Peyer's patch (tissue), 4 donors: ENCODE results near the gene HOXA4. TPM values are rescaled to one million over a fixed set of nuclear protein-coding genes. Genes with fewer than 3 reads are reported as not detected.
A peak's percentile ranks its signal among the peaks of the same experiment; 100 is the strongest.

Source experiments
- DNase-seq, 3 donors: peaks; one replicate each; pipeline ENCODE4 v3.0.0-alpha.2; 2017 to 2019
- H3K27ac ChIP-seq, 4 donors: fragments of 200-600 bp; sonication (generic); one replicate each; pipeline ENCODE4 v1.5.1; 2016 to 2019
- H3K27me3 ChIP-seq, 2 donors: fragments of 200-600 bp; sonication (generic); one replicate each; pipeline ENCODE4 v1.5.1; 2019
- H3K36me3 ChIP-seq, 3 donors: fragments of 200-600 bp; sonication (generic); one replicate each; pipeline ENCODE4 v1.5.1; 2016 to 2019
- H3K4me1 ChIP-seq, 4 donors: fragments of 200-600 bp; sonication (generic); one replicate each; pipeline ENCODE4 v1.5.1; 2016 to 2019
- H3K4me3 ChIP-seq, 4 donors: fragments of 200-600 bp; sonication (generic); 1 replicate in 3 of 4; 2 replicates in 1 of 4; pipeline ENCODE4 v1.5.1; 2016 to 2019; ENCODE audit warnings: mild to moderate bottlenecking in 1 of 4
- H3K9me3 ChIP-seq, 4 donors: fragments of 200-600 bp; sonication (generic); one replicate each; pipeline ENCODE4 v1.5.1; 2016 to 2019; ENCODE audit warnings: mild to moderate bottlenecking in 1 of 4
- POLR2A ChIP-seq, 2 donors: fragments of 450-650 bp; IDR thresholded peaks; one replicate each; pipeline ENCODE4 v1.5.1; 2017; ENCODE audit warnings: antibody characterized with exemption in 2 of 2, mild to moderate bottlenecking in 2 of 2, moderate library complexity in 2 of 2
- total RNA-seq, 4 donors: library from RNA; depleted of rRNA; stranded (reverse); fragments of >200 nt; gene quantifications; one replicate each; pipeline ENCODE4 v1.1.0, GENCODE V29; 2016
- TF ChIP-seq, protein P1 (sequence below), 6 experiments: fragments of 450-650 bp in 4 of 6; fragments of 200-600 bp in 2 of 6; sonication (generic) in 1 of 6; IDR thresholded peaks; one replicate each; pipeline ENCODE4 v1.5.1; 2017 to 2019; ENCODE audit warnings: antibody characterized with exemption in 6 of 6, mild to moderate bottlenecking in 3 of 6, moderate library complexity in 1 of 6

HOXA4 gene
- total RNA-seq, 4 donors from 2014 or later, result 2.6 to 11.5 (median 5.9) TPM

DNA sequence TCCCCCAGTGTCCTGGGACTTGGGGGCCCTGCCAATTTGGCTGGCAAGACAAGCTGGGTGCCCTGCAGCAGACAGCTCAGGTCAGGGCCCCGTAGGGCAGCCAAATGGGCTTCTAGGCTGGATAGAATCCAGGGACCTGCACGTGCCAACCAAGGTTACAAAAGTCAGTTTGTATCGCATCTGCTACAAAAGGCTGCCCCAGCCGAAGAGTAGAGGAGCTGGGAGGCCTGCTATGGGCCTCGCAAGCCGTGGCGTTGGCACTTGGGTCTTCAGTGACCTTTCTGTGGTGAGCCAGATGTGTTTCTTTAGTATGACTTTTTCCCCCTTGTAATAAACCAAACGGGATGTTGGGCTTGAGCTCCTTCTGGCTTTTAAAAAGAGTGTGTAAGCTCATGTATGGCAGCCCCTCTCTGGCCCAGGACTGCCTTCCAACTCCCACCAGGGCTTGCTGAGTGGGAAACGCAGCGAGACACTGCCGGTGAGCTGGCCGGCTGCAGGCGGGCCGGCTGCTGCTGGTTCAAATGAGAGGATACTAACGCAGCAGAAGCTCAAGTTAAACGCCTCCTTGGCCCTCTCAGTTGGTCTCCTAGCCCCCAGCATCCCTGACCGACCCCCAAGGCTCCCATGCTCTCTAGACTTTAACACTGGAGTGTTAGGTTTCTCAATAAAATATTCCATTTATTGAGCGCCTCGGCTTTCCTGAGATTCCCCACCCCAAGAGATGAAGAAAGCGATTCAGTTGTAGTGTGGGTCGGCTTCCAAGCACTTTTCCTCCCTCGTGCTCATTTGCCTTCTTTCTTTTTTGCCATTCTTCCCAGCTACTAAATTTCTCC, 46.6 kb upstream of the HOXA4 start:
- H3K27ac ChIP-seq, result peak overlapping the region in 2 of 4 donors; percentile 44 to 88
- H3K4me3 ChIP-seq, result peak overlapping the region in 2 of 4 donors; percentile 33 to 38
- no peaks in the 10 kb centered on the region for H3K9me3 ChIP-seq
- H3K27me3 ChIP-seq, result peaks cover 0 to 12% of the 10 kb centered on the region in 2 donors
- TF ChIP-seq, protein P1, sequence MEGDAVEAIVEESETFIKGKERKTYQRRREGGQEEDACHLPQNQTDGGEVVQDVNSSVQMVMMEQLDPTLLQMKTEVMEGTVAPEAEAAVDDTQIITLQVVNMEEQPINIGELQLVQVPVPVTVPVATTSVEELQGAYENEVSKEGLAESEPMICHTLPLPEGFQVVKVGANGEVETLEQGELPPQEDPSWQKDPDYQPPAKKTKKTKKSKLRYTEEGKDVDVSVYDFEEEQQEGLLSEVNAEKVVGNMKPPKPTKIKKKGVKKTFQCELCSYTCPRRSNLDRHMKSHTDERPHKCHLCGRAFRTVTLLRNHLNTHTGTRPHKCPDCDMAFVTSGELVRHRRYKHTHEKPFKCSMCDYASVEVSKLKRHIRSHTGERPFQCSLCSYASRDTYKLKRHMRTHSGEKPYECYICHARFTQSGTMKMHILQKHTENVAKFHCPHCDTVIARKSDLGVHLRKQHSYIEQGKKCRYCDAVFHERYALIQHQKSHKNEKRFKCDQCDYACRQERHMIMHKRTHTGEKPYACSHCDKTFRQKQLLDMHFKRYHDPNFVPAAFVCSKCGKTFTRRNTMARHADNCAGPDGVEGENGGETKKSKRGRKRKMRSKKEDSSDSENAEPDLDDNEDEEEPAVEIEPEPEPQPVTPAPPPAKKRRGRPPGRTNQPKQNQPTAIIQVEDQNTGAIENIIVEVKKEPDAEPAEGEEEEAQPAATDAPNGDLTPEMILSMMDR (IDR thresholded peaks at IDR 0.05), result no peak
- TF ChIP-seq POLR2A (IDR thresholded peaks at IDR 0.05), result no peak
- H3K4me1 ChIP-seq, result peaks cover 0 to 24% (median 11%) of the 10 kb centered on the region in 4 donors
- no peaks in the 10 kb centered on the region for H3K36me3 ChIP-seq
- DNase-seq, result peak in 2 of 3 donors; percentile 50 to 61

- Histone ChIP-seq H3K27ac (peak overlapping the region in 2 of 4 donors; percentile 85 to 88), H3K27me3 (peaks cover 0 to 12% of the 10 kb centered on the region in 2 donors), H3K4me1 (peaks cover 0 to 24% (median 11%) of the 10 kb centered on the region in 4 donors), H3K4me3 (peak overlapping the region in 1 of 4 donors; percentile 34), H3K36me3 (no peaks in the 10 kb centered on the region), H3K9me3 (no peaks in the 10 kb centered on the region)
- no peak for DNase-seq
- TF ChIP-seq, protein P1 (IDR thresholded peaks at IDR 0.05), result no peak
- TF ChIP-seq POLR2A (IDR thresholded peaks at IDR 0.05), result no peak
Observed at GRCh38 chr7:27176524-27176845, 45.9 kb upstream of the HOXA4 start.

GRCh38 chr7:27175626-27176523, 45.3 kb upstream of the HOXA4 start:
- peaks cover 0 to 12% of the 10 kb centered on the region in 2 donors for H3K27me3 ChIP-seq
- peak in 2 of 3 donors; percentile 47 to 68 for DNase-seq
- no peaks in the 10 kb centered on the region for H3K9me3 ChIP-seq
- peak overlapping the region in 3 of 4 donors; percentile 38 to 88 (median 85) for H3K27ac ChIP-seq
- peak overlapping the region in 2 of 4 donors; percentile 34 to 84 for H3K4me3 ChIP-seq
- TF ChIP-seq, protein P1 (IDR thresholded peaks at IDR 0.05), result no peak
- no peak for TF ChIP-seq POLR2A (IDR thresholded peaks at IDR 0.05)
- no peaks in the 10 kb centered on the region for H3K36me3 ChIP-seq
- H3K4me1 ChIP-seq, result peaks cover 0 to 24% (median 11%) of the 10 kb centered on the region in 4 donors

DNA sequence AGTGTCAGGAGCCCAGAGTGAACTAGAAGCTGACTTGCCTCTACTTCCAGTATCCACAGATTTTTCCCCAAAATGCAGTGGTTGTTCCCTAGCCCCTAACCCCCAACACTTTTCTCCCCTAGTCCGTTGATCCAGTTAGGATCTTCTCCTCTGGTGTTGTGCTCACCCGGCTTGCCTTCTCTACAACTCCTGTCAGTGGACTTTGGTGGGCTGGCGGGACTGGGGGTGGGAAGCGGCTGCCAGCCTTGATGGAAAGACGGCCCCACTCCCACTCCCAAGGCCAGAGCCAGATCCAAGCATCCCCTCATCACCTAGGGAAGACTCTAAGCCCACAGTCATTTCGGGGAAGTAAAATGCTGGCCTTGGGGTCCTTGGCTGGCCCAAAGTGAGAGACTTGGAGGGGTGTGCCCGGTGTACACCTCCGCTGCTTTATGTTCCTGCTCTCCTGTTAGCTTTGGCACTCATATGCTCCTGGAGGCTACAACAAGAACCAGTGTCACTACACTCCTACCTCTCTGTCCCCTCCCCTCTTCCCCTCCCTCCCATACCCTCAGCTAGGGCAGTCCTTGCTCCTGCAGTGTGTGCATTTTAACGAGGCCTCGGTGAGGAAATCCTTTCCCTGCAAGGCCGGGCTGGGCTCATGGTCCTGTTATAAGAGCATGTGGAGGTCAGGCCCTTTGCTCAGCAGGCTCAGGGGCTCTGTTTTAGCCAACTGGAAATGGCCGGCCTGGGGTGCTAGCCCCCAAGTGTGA, 44.5 kb upstream of the HOXA4 start:
- TF ChIP-seq POLR2A (IDR thresholded peaks at IDR 0.05), result peak; percentile 49 to 71
- TF ChIP-seq, protein P1 (IDR thresholded peaks at IDR 0.05), result no peak
- H3K36me3 ChIP-seq, result no peaks in the 10 kb centered on the region
- peaks cover 0 to 22% (median 11%) of the 10 kb centered on the region in 4 donors for H3K4me1 ChIP-seq
- H3K27me3 ChIP-seq, result peaks cover 0 to 13% of the 10 kb centered on the region in 2 donors
- DNase-seq, result peak in 1 of 3 donors; percentile 71
- H3K27ac ChIP-seq, result peak overlapping the region in 3 of 4 donors; percentile 85 to 88 (median 87)
- no peaks in the 10 kb centered on the region for H3K9me3 ChIP-seq
- peak overlapping the region in 2 of 4 donors; percentile 81 to 84 for H3K4me3 ChIP-seq
